KMS-11 (cell line): ENCODE results near the gene LGALS16.
"Not testable (repeated sequence)": the region's sequence is repeated elsewhere in the genome, so short reads cannot be mapped to it uniquely, and the experiment has no call there.

Source experiments
- H2AFZ ChIP-seq: fragments of 200-600 bp; sonication (generic); 2 replicates; pipeline ENCODE4 v1.6.1; 2016; ENCODE audit warnings: antibody characterized with exemption, mixed run types, low read depth
- H3K27ac ChIP-seq: fragments of 200-600 bp; sonication (generic); 2 replicates; pipeline ENCODE4 v1.6.1; 2016; ENCODE audit warnings: mild to moderate bottlenecking, mixed run types
- H3K27me3 ChIP-seq: fragments of 200-600 bp; sonication (generic); 2 replicates; pipeline ENCODE4 v1.6.1; 2017; ENCODE audit warnings: mild to moderate bottlenecking, low read depth, mixed run types, moderate library complexity; ENCODE audit not compliant: insufficient read depth
- H3K36me3 ChIP-seq: fragments of 200-600 bp; sonication (generic); 2 replicates; pipeline ENCODE4 v1.6.1; 2017; ENCODE audit warnings: mild to moderate bottlenecking, mixed run types; ENCODE audit not compliant: insufficient read depth
- H3K4me1 ChIP-seq: fragments of 200-600 bp; sonication (generic); 2 replicates; pipeline ENCODE4 v1.6.1; 2016; ENCODE audit warnings: mild to moderate bottlenecking, low read depth, mixed run types; ENCODE audit not compliant: poor library complexity, severe bottlenecking
- H3K4me2 ChIP-seq: fragments of 200-600 bp; sonication (generic); 2 replicates; pipeline ENCODE4 v1.7.0; 2016; ENCODE audit warnings: mild to moderate bottlenecking, mixed run types
- H3K4me3 ChIP-seq: fragments of 200-600 bp; sonication (generic); IDR thresholded peaks from 2 replicates; pipeline ENCODE4 v1.6.1; 2017; ENCODE audit warnings: low read depth, low read length, mixed read lengths; ENCODE audit not compliant: insufficient read depth
- H3K79me2 ChIP-seq: fragments of 200-600 bp; sonication (generic); 2 replicates; pipeline ENCODE4 v1.6.1; 2016; ENCODE audit warnings: low read depth, mixed run types; ENCODE audit not compliant: insufficient read depth
- H3K9ac ChIP-seq: fragments of 200-600 bp; sonication (generic); 2 replicates; pipeline ENCODE4 v1.6.1; 2016; ENCODE audit warnings: mild to moderate bottlenecking, mixed run types
- H4K20me1 ChIP-seq: fragments of 200-600 bp; sonication (generic); 2 replicates; pipeline ENCODE4 v1.6.1; 2016; ENCODE audit warnings: mild to moderate bottlenecking, mixed run types; ENCODE audit not compliant: insufficient read depth
- TF ChIP-seq, protein P1 (sequence below): fragments of 200-600 bp; sonication (generic); conservative IDR thresholded peaks from 2 replicates; pipeline ENCODE4 v1.6.1; 2017; ENCODE audit warnings: low read depth, mild to moderate bottlenecking, antibody characterized with exemption, low read length, moderate library complexity, mixed read lengths

The LGALS16 gene

GRCh38 chr19:39617745-39618144 lies 38.0 kb upstream of the LGALS16 start:
- H3K79me2 ChIP-seq: no peaks in the 10 kb centered on the region
- H3K4me2 ChIP-seq: no peak overlapping the region
- no peaks in the 10 kb centered on the region for H3K36me3 ChIP-seq
- H3K4me3 ChIP-seq: no peak overlapping the region
- H2AFZ ChIP-seq: no peak overlapping the region
- no peak overlapping the region for H3K9ac ChIP-seq
- H3K27me3 ChIP-seq: no peaks in the 10 kb centered on the region
- H3K4me1 ChIP-seq: no peaks in the 10 kb centered on the region
- H3K27ac ChIP-seq: no peak overlapping the region
- no peaks in the 10 kb centered on the region for H4K20me1 ChIP-seq
- TF ChIP-seq, protein P1, sequence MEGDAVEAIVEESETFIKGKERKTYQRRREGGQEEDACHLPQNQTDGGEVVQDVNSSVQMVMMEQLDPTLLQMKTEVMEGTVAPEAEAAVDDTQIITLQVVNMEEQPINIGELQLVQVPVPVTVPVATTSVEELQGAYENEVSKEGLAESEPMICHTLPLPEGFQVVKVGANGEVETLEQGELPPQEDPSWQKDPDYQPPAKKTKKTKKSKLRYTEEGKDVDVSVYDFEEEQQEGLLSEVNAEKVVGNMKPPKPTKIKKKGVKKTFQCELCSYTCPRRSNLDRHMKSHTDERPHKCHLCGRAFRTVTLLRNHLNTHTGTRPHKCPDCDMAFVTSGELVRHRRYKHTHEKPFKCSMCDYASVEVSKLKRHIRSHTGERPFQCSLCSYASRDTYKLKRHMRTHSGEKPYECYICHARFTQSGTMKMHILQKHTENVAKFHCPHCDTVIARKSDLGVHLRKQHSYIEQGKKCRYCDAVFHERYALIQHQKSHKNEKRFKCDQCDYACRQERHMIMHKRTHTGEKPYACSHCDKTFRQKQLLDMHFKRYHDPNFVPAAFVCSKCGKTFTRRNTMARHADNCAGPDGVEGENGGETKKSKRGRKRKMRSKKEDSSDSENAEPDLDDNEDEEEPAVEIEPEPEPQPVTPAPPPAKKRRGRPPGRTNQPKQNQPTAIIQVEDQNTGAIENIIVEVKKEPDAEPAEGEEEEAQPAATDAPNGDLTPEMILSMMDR: no peak

DNA sequence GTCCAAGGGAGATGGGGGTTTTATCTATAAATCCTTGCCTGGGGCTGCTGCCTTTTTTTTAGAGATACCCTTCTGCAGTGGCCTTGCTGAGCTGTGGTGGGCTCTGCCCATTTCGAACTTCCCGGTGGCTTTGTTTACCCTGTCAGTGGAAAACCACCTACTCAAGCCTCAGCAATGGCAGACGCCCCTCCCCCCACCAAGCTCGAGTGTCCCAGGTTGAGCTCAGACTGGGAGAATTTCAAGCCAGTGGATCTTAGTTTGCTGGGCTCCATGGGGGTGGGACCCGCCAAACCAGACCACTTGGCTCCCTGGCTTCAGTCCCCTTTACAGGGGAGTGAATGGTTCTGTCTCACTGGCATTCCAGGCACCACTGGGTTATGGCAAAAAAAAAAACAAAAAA lies 31.8 kb upstream of the LGALS16 start:
- Histone ChIP-seq H3K9ac (no peak overlapping the region), H4K20me1 (no peaks in the 10 kb centered on the region), H3K4me1 (no peaks in the 10 kb centered on the region), H3K36me3 (no peaks in the 10 kb centered on the region), H3K79me2 (no peaks in the 10 kb centered on the region), H2AFZ (no peak overlapping the region), H3K27me3 (no peaks in the 10 kb centered on the region), H3K4me2 (no peak overlapping the region), H3K27ac (no peak overlapping the region), H3K4me3 (no peak overlapping the region)
- TF ChIP-seq, protein P1: no peak

GRCh38 chr19:39627631-39628030 lies 28.1 kb upstream of the LGALS16 start:
- H3K4me3 ChIP-seq, H3K4me2 ChIP-seq, H3K27me3 ChIP-seq, H3K36me3 ChIP-seq, H3K9ac ChIP-seq, H3K27ac ChIP-seq, H2AFZ ChIP-seq, H4K20me1 ChIP-seq, H3K79me2 ChIP-seq, H3K4me1 ChIP-seq: not testable (repeated sequence)

- H3K79me2 ChIP-seq: no peaks in the 10 kb centered on the region
- no peak overlapping the region for H2AFZ ChIP-seq
- no peak overlapping the region for H3K4me2 ChIP-seq
- H3K4me3 ChIP-seq: no peak overlapping the region
- TF ChIP-seq, protein P1: no peak
- H3K27ac ChIP-seq: no peak overlapping the region
- H3K36me3 ChIP-seq: no peaks in the 10 kb centered on the region
- no peaks in the 10 kb centered on the region for H3K4me1 ChIP-seq
- no peak overlapping the region for H3K9ac ChIP-seq
- no peaks in the 10 kb centered on the region for H3K27me3 ChIP-seq
- H4K20me1 ChIP-seq: no peaks in the 10 kb centered on the region
These were observed 24.5 kb upstream of the LGALS16 start for GRCh38 chr19:39631178-39631577.

DNA sequence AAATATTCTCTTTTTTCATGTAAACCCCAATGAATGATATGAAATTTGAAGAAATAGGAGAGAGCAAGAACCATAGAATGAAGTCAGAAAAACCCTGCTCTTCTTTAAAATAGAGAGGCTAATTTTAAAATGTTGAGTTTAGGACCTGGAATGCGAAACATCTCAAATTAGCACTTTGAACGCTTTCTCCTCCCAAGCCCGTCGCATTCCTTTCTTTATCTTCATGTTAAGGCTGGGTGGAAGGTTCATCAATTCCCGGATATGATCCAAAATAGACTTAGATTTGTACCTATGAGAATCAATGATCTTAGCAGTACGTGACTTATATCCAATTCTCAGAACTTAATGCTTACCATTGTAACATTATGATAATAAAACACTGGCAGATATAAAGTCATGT lies 24.1 kb upstream of the LGALS16 start:
- no peak overlapping the region for H3K9ac ChIP-seq
- no peak overlapping the region for H3K4me2 ChIP-seq
- no peaks in the 10 kb centered on the region for H4K20me1 ChIP-seq
- no peaks in the 10 kb centered on the region for H3K27me3 ChIP-seq
- H3K4me3 ChIP-seq: no peak overlapping the region
- no peaks in the 10 kb centered on the region for H3K4me1 ChIP-seq
- TF ChIP-seq, protein P1: no peak
- H3K27ac ChIP-seq: no peak overlapping the region
- H2AFZ ChIP-seq: no peak overlapping the region
- no peaks in the 10 kb centered on the region for H3K36me3 ChIP-seq
- no peaks in the 10 kb centered on the region for H3K79me2 ChIP-seq
